GM23338 (cell line): ENCODE results near the gene GADD45B. TPM values are rescaled to one million over a fixed set of nuclear protein-coding genes. Genes with fewer than 3 reads are reported as not detected.
A peak's percentile ranks its signal among the peaks of the same experiment; 100 is the strongest.

Experiments used
- ATAC-seq: fragments of 200-7000 bp; cut with Tn5 transposase; 3 replicates; pipeline ENCODE4 v1.9.1; 2020
- DNase-seq: peaks from one replicate; pipeline ENCODE4 v3.0.0-alpha.2; 2015; ENCODE audit warnings: low spot score
- H2AFZ ChIP-seq: fragments of 200-600 bp; sonication (generic); 2 replicates; pipeline ENCODE4 v1.8.0; 2016; ENCODE audit warnings: antibody characterized with exemption, mild to moderate bottlenecking, moderate library complexity
- H3F3A ChIP-seq: fragments of 200-600 bp; sonication (generic); replicated peaks from 2 replicates; pipeline ENCODE4 v1.8.0; 2017; ENCODE audit warnings: antibody characterized with exemption, mixed run types, low read depth
- H3K27ac ChIP-seq: fragments of 200-600 bp; sonication (generic); 2 replicates; pipeline ENCODE4 v1.6.1; 2016; ENCODE audit warnings: low read depth
- H3K27me3 ChIP-seq: fragments of 200-600 bp; sonication (generic); 2 replicates; pipeline ENCODE4 v1.8.0; 2016; ENCODE audit warnings: mild to moderate bottlenecking, mixed run types, moderate library complexity; ENCODE audit not compliant: insufficient read depth
- H3K36me3 ChIP-seq: fragments of 200-600 bp; sonication (generic); 2 replicates; pipeline ENCODE4 v1.8.0; 2016; ENCODE audit warnings: mild to moderate bottlenecking; ENCODE audit not compliant: insufficient read depth
- H3K4me1 ChIP-seq: fragments of 200-600 bp; sonication (generic); 2 replicates; pipeline ENCODE4 v1.8.0; 2016; ENCODE audit warnings: mild to moderate bottlenecking, moderate library complexity; ENCODE audit not compliant: insufficient read depth
- H3K4me2 ChIP-seq: fragments of 200-600 bp; sonication (generic); 2 replicates; pipeline ENCODE4 v1.7.1; 2017; ENCODE audit warnings: mixed run types
- H3K4me3 ChIP-seq: fragments of 200-600 bp; sonication (generic); 2 replicates; pipeline ENCODE4 v1.6.1; 2016; ENCODE audit warnings: mixed run types
- H3K79me2 ChIP-seq: fragments of 200-600 bp; sonication (generic); replicated peaks from 2 replicates; pipeline ENCODE4 v1.8.0; 2017; ENCODE audit warnings: mild to moderate bottlenecking; ENCODE audit not compliant: insufficient read depth
- H3K9me2 ChIP-seq: fragments of 200-600 bp; sonication (generic); 2 replicates; pipeline ENCODE4 v1.8.0; 2017; ENCODE audit not compliant: insufficient read depth
- H4K20me1 ChIP-seq: fragments of 200-600 bp; sonication (generic); replicated peaks from 2 replicates; pipeline ENCODE4 v1.8.0; 2017; ENCODE audit warnings: mild to moderate bottlenecking; ENCODE audit not compliant: insufficient read depth
- H3K27ac Mint-ChIP-seq: 2 replicates; pipeline ENCODE4 v1.8.0; 2020; ENCODE audit warnings: inconsistent platforms, mild to moderate bottlenecking, moderate library complexity, mixed read lengths
- H3K27me3 Mint-ChIP-seq: 3 replicates; pipeline ENCODE4 v1.8.0; 2022; ENCODE audit warnings: low read depth, mild to moderate bottlenecking, moderate library complexity, mixed read lengths, inconsistent platforms; ENCODE audit not compliant: insufficient read depth, poor library complexity
- H3K36me3 Mint-ChIP-seq: 3 replicates; pipeline ENCODE4 v1.8.0; 2021; ENCODE audit warnings: low read depth, mild to moderate bottlenecking, inconsistent platforms, moderate library complexity, mixed read lengths
- H3K4me1 Mint-ChIP-seq: 3 replicates; pipeline ENCODE4 v1.8.0; 2020; ENCODE audit warnings: mild to moderate bottlenecking, inconsistent platforms, mixed read lengths
- H3K4me3 Mint-ChIP-seq: 3 replicates; pipeline ENCODE4 v1.8.0; 2021; ENCODE audit warnings: moderate library complexity, mild to moderate bottlenecking, inconsistent platforms, mixed read lengths
- H3K9me3 Mint-ChIP-seq: 3 replicates; pipeline ENCODE4 v1.8.0; 2020; ENCODE audit warnings: moderate library complexity, mild to moderate bottlenecking, inconsistent platforms, mixed read lengths
- CREB1 ChIP-seq: fragments of 250-450 bp; sonication (Bioruptor Pico); IDR thresholded peaks from 2 replicates; pipeline ENCODE4 v1.5.0; 2020; ENCODE audit warnings: low read depth, mild to moderate bottlenecking, moderate library complexity
- CTCF ChIP-seq, 2 experiments: fragments of 200-600 bp in 1 of 2; sonication (generic) in 1 of 2; conservative IDR thresholded peaks; 2 replicates each; pipeline versions ENCODE4 v1.5.1 to v1.6.1; 2016 to 2017; ENCODE audit warnings: antibody characterized with exemption in 2 of 2, low read depth in 2 of 2, mild to moderate bottlenecking in 2 of 2, moderate library complexity in 1 of 2
- ETS1 ChIP-seq: IDR thresholded peaks from 2 replicates; pipeline ENCODE4 v1.6.1; 2016; ENCODE audit warnings: antibody characterized with exemption
- EZH2 ChIP-seq: fragments of 200-600 bp; sonication (generic); IDR thresholded peaks from one replicate; pipeline ENCODE4 v1.8.0; 2017; ENCODE audit warnings: antibody characterized with exemption, mild to moderate bottlenecking, low read depth; ENCODE audit not compliant: unreplicated experiment
- EZH2phosphoT487 ChIP-seq: fragments of 200-600 bp; sonication (generic); IDR thresholded peaks from one replicate; pipeline ENCODE4 v1.8.1; 2018; ENCODE audit warnings: antibody characterized with exemption; ENCODE audit not compliant: unreplicated experiment
- JUNB ChIP-seq: IDR thresholded peaks from one replicate; pipeline ENCODE4 v1.6.1; 2016; ENCODE audit warnings: antibody characterized with exemption; ENCODE audit not compliant: unreplicated experiment
- NANOG ChIP-seq: IDR thresholded peaks from 2 replicates; pipeline ENCODE4 v1.6.1; 2016; ENCODE audit warnings: antibody characterized with exemption, borderline replicate concordance
- POLR2AphosphoS5 ChIP-seq: IDR thresholded peaks from 2 replicates; pipeline ENCODE4 v1.6.1; 2016; ENCODE audit warnings: antibody characterized with exemption, low read depth
- REST ChIP-seq: IDR thresholded peaks from one replicate; pipeline ENCODE4 v1.6.1; 2018; ENCODE audit warnings: antibody characterized with exemption; ENCODE audit not compliant: unreplicated experiment
- ZNF114 ChIP-seq: fragments of 250-450 bp; sonication (Bioruptor Pico); IDR thresholded peaks from 2 replicates; pipeline ENCODE4 v1.5.0; 2020; ENCODE audit warnings: mild to moderate bottlenecking, moderate library complexity
- ZNF331 ChIP-seq: fragments of 250-450 bp; sonication (Bioruptor Pico); IDR thresholded peaks from 2 replicates; pipeline ENCODE4 v1.5.0; 2020; ENCODE audit warnings: low read depth, mild to moderate bottlenecking, moderate library complexity
- long read RNA-seq: library from polyadenylated mRNA; unstranded; transcript quantifications from one replicate; pipeline ENCODE4 v2.0.0, GENCODE V29; 2020; ENCODE audit not compliant: unreplicated experiment
- polyA plus RNA-seq: library from polyadenylated mRNA; unstranded; fragments of >200 nt; fragmentation: Nextera tagmentation; extraction: Ambion mirVana; gene quantifications from 2 replicates; pipeline ENCODE4 v1.2.1, GENCODE V29; 2016
- total RNA-seq: library from RNA; depleted of rRNA; stranded (reverse); fragments of >200 nt; shearing (Covaris generic); gene quantifications from 2 replicates; pipeline ENCODE4 v1.2.3, GENCODE V29; 2014; rRNA removed
- TF ChIP-seq, protein P1 (sequence below): fragments of 250-450 bp; sonication (Bioruptor Pico); IDR thresholded peaks from 2 replicates; pipeline ENCODE4 v1.5.0; 2020; ENCODE audit warnings: mild to moderate bottlenecking, moderate library complexity

The GADD45B gene, protein sequence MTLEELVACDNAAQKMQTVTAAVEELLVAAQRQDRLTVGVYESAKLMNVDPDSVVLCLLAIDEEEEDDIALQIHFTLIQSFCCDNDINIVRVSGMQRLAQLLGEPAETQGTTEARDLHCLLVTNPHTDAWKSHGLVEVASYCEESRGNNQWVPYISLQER
- total RNA-seq (12.3 and 15.2 TPM in 2 replicates), polyA plus RNA-seq (15.8 and 16.6 TPM in 2 replicates)
- long read RNA-seq, transcript GADD45B-201 (4 exons, 1,373 nt) = major isoform, 5 of 5 reads
- long read RNA-seq, partial matches to known transcripts = 0 of 5 reads
- long read RNA-seq, other reads (novel, unspliced or antisense) = 0 of 5 reads

GRCh38 chr19:2475702-2476450 is at the start of gene GADD45B:
TSS of gene GADD45B (plus strand) at chr19:2476127. CDS start at chr19:2476359, 232 bp downstream.
- no peaks in the 10 kb centered on the region for H3K9me3 Mint-ChIP-seq
- H3K27me3 Mint-ChIP-seq = peaks cover 55% of the 10 kb centered on the region
- Histone ChIP-seq H3K36me3 (no peaks in the 10 kb centered on the region), H3F3A (peaks cover 15% of the 10 kb centered on the region; the same call in 1 of the 2 replicates), H4K20me1 (peaks cover 8% of the 10 kb centered on the region), H3K27ac (no peak within 1 kb of the TSS), H3K9me2 (no peaks in the 10 kb centered on the region), H3K79me2 (peaks cover 8% of the 10 kb centered on the region; the same call in 1 of the 2 replicates), H2AFZ (no peak within 1 kb of the TSS), H3K4me1 (peaks cover 10% of the 10 kb centered on the region; the same call in 1 of the 2 replicates), H3K27me3 (peaks cover 49% of the 10 kb centered on the region), H3K4me2 (peak within 1 kb of the TSS; percentile 99), H3K4me3 (peak within 1 kb of the TSS; percentile 99)
- ATAC-seq (peak; percentile 16), DNase-seq (peak; percentile 97)
- H3K36me3 Mint-ChIP-seq = peaks cover 7% of the 10 kb centered on the region; the same call in 2 of the 3 replicates
- H3K4me1 Mint-ChIP-seq = peaks cover 20% of the 10 kb centered on the region; the same call in 2 of the 3 replicates
- peak within 1 kb of the TSS; percentile 93 for H3K4me3 Mint-ChIP-seq
- no peak within 1 kb of the TSS; the same call in 1 of the 2 replicates for H3K27ac Mint-ChIP-seq
- TF ChIP-seq JUNB (no peak), EZH2 (no peak), REST (no peak), ZNF331 (CRISPR knock-in tag) (no peak), ETS1 (no peak; the same call in 1 of the 2 replicates), NANOG (no peak), ZNF114 (peak; percentile 100), POLR2AphosphoS5 (peak; percentile 100), EZH2phosphoT487 (no peak), CTCF (conservative IDR thresholded peaks at IDR 0.05; ENCODE audit: low read depth in 2 of 2) (no peak), CREB1 (CRISPR knock-in tag) (0 out of 2 replicates have a peak, but pooled peaks have one; percentile 6)
- TF ChIP-seq, protein P1, sequence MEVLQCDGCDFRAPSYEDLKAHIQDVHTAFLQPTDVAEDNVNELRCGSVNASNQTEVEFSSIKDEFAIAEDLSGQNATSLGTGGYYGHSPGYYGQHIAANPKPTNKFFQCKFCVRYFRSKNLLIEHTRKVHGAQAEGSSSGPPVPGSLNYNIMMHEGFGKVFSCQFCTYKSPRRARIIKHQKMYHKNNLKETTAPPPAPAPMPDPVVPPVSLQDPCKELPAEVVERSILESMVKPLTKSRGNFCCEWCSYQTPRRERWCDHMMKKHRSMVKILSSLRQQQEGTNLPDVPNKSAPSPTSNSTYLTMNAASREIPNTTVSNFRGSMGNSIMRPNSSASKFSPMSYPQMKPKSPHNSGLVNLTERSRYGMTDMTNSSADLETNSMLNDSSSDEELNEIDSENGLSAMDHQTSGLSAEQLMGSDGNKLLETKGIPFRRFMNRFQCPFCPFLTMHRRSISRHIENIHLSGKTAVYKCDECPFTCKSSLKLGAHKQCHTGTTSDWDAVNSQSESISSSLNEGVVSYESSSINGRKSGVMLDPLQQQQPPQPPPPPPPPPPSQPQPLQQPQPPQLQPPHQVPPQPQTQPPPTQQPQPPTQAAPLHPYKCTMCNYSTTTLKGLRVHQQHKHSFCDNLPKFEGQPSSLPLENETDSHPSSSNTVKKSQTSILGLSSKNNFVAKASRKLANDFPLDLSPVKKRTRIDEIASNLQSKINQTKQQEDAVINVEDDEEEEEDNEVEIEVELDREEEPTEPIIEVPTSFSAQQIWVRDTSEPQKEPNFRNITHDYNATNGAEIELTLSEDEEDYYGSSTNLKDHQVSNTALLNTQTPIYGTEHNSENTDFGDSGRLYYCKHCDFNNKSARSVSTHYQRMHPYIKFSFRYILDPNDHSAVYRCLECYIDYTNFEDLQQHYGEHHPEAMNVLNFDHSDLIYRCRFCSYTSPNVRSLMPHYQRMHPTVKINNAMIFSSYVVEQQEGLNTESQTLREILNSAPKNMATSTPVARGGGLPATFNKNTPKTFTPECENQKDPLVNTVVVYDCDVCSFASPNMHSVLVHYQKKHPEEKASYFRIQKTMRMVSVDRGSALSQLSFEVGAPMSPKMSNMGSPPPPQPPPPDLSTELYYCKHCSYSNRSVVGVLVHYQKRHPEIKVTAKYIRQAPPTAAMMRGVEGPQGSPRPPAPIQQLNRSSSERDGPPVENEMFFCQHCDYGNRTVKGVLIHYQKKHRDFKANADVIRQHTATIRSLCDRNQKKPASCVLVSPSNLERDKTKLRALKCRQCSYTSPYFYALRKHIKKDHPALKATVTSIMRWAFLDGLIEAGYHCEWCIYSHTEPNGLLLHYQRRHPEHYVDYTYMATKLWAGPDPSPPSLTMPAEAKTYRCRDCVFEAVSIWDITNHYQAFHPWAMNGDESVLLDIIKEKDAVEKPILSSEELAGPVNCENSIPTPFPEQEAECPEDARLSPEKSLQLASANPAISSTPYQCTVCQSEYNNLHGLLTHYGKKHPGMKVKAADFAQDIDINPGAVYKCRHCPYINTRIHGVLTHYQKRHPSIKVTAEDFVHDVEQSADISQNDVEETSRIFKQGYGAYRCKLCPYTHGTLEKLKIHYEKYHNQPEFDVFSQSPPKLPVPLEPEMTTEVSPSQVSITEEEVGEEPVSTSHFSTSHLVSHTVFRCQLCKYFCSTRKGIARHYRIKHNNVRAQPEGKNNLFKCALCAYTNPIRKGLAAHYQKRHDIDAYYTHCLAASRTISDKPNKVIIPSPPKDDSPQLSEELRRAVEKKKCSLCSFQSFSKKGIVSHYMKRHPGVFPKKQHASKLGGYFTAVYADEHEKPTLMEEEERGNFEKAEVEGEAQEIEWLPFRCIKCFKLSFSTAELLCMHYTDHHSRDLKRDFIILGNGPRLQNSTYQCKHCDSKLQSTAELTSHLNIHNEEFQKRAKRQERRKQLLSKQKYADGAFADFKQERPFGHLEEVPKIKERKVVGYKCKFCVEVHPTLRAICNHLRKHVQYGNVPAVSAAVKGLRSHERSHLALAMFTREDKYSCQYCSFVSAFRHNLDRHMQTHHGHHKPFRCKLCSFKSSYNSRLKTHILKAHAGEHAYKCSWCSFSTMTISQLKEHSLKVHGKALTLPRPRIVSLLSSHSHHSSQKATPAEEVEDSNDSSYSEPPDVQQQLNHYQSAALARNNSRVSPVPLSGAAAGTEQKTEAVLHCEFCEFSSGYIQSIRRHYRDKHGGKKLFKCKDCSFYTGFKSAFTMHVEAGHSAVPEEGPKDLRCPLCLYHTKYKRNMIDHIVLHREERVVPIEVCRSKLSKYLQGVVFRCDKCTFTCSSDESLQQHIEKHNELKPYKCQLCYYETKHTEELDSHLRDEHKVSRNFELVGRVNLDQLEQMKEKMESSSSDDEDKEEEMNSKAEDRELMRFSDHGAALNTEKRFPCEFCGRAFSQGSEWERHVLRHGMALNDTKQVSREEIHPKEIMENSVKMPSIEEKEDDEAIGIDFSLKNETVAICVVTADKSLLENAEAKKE (CRISPR knock-in tag) = no peak
